GM18505 (cell line): Measurements from ENCODE around the gene E2F8.
"Not testable (repeated sequence)": the region's sequence is repeated elsewhere in the genome, so short reads cannot be mapped to it uniquely, and the experiment has no call there.

Experiments used
- ATAC-seq: cut with Tn5 transposase; IDR thresholded peaks from one replicate; pipeline ENCODE4 v1.9.1; 2021; ENCODE audit not compliant: unreplicated experiment
- POLR2A ChIP-seq: IDR thresholded peaks from 4 replicates; pipeline ENCODE4 v1.6.1; 2011; ENCODE audit warnings: borderline replicate concordance; ENCODE audit not compliant: insufficient read depth, insufficient read length; ENCODE audit errors: extremely low read depth

The E2F8 gene

GRCh38 chr11:19240420-19241259 is at the start of gene E2F8:
Gene E2F8, minus strand, starts transcription at chr11:19240945. Its CDS starts 824 bp downstream, at chr11:19240121.
- peak; percentile 85 for ATAC-seq
- TF ChIP-seq POLR2A, result peak; percentile 54

GRCh38 chr11:19290356-19290755 is 49.6 kb upstream of the E2F8 start:
- ATAC-seq, result no peak
- no peak for TF ChIP-seq POLR2A

- ATAC-seq, result no peak
- no peak for TF ChIP-seq POLR2A
Measured at GRCh38 chr11:19288256-19288655, 47.5 kb upstream of the E2F8 start.

GRCh38 chr11:19286411-19286810 is 45.7 kb upstream of the E2F8 start:
- no peak for ATAC-seq
- no peak for TF ChIP-seq POLR2A

GRCh38 chr11:19284881-19285280 is 44.1 kb upstream of the E2F8 start:
- TF ChIP-seq POLR2A, result no peak
- no peak for ATAC-seq

- ATAC-seq, result no peak
- no peak for TF ChIP-seq POLR2A
Measured at GRCh38 chr11:19283991-19284390, 43.2 kb upstream of the E2F8 start.

GRCh38 chr11:19281555-19281954 is 40.8 kb upstream of the E2F8 start:
- TF ChIP-seq POLR2A, result no peak

GRCh38 chr11:19281041-19281440 is 40.3 kb upstream of the E2F8 start:
- no peak for TF ChIP-seq POLR2A
- ATAC-seq, result no peak

More at GRCh38 chr11:19281555-19281954, 40.8 kb upstream of the E2F8 start:
- ATAC-seq, result no peak

GRCh38 chr11:19279451-19279850 is 38.7 kb upstream of the E2F8 start:
- ATAC-seq, result no peak
- no peak for TF ChIP-seq POLR2A

- no peak for TF ChIP-seq POLR2A
- ATAC-seq, result no peak
Measured at GRCh38 chr11:19276859-19277808, 36.4 kb upstream of the E2F8 start.

GRCh38 chr11:19275496-19275895 is 34.8 kb upstream of the E2F8 start:
- no peak for TF ChIP-seq POLR2A
- no peak for ATAC-seq

GRCh38 chr11:19273219-19273618 is 32.5 kb upstream of the E2F8 start:
- not testable (repeated sequence) for ATAC-seq

- no peak for TF ChIP-seq POLR2A
- ATAC-seq, result no peak
Measured at GRCh38 chr11:19268909-19269308, 28.2 kb upstream of the E2F8 start.
